WTC11 (cell line): ENCODE data around the gene ZNF579.

ENCODE experiments used
- ARID4B ChIP-seq: sonication (generic); formaldehyde crosslinking; IDR thresholded peaks from 2 replicates; pipeline ENCODE4 v1.8.0; 2023; ENCODE audit warnings: missing genetic modification reagents, mild to moderate bottlenecking, borderline replicate concordance
- MAX ChIP-seq: sonication (generic); formaldehyde crosslinking; IDR thresholded peaks from 2 replicates; pipeline ENCODE4 v1.8.0; 2022; ENCODE audit warnings: mild to moderate bottlenecking, missing genetic modification reagents
- ZBTB21 ChIP-seq: sonication (generic); formaldehyde crosslinking; IDR thresholded peaks from 2 replicates; pipeline ENCODE4 v1.8.1; 2023; ENCODE audit warnings: mild to moderate bottlenecking, missing genetic modification reagents, borderline replicate concordance
- ZNF263 ChIP-seq: sonication (generic); formaldehyde crosslinking; IDR thresholded peaks from 2 replicates; pipeline ENCODE4 v1.8.1; 2022; ENCODE audit warnings: low read depth, mild to moderate bottlenecking, moderate library complexity, missing genetic modification reagents
- TF ChIP-seq, protein P1 (sequence below): fragments of 200-600 bp; IDR thresholded peaks from 2 replicates; pipeline ENCODE4 v1.8.0; 2022; ENCODE audit warnings: antibody characterized with exemption
- TF ChIP-seq, protein P2 (sequence below): sonication (generic); formaldehyde crosslinking; IDR thresholded peaks from 2 replicates; pipeline ENCODE4 v1.8.0; 2022; ENCODE audit warnings: mild to moderate bottlenecking, missing genetic modification reagents

- no peak for TF ChIP-seq MAX (CRISPR knock-in tag)
- no peak for TF ChIP-seq ZNF263 (CRISPR knock-in tag)
- no peak for TF ChIP-seq ARID4B
- TF ChIP-seq, protein P1, sequence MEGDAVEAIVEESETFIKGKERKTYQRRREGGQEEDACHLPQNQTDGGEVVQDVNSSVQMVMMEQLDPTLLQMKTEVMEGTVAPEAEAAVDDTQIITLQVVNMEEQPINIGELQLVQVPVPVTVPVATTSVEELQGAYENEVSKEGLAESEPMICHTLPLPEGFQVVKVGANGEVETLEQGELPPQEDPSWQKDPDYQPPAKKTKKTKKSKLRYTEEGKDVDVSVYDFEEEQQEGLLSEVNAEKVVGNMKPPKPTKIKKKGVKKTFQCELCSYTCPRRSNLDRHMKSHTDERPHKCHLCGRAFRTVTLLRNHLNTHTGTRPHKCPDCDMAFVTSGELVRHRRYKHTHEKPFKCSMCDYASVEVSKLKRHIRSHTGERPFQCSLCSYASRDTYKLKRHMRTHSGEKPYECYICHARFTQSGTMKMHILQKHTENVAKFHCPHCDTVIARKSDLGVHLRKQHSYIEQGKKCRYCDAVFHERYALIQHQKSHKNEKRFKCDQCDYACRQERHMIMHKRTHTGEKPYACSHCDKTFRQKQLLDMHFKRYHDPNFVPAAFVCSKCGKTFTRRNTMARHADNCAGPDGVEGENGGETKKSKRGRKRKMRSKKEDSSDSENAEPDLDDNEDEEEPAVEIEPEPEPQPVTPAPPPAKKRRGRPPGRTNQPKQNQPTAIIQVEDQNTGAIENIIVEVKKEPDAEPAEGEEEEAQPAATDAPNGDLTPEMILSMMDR = no peak
- TF ChIP-seq ZBTB21 (CRISPR knock-in tag) = no peak
- TF ChIP-seq, protein P2, sequence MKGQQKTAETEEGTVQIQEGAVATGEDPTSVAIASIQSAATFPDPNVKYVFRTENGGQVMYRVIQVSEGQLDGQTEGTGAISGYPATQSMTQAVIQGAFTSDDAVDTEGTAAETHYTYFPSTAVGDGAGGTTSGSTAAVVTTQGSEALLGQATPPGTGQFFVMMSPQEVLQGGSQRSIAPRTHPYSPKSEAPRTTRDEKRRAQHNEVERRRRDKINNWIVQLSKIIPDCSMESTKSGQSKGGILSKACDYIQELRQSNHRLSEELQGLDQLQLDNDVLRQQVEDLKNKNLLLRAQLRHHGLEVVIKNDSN (CRISPR knock-in tag) = no peak
Observed at GRCh38 chr19:55606471-55606787, 25.8 kb upstream of the ZNF579 start.
